Smooth muscle cell (in vitro differentiated cells): ENCODE measurements around the gene MSN. TPM values are rescaled to one million over a fixed set of nuclear protein-coding genes. Genes with fewer than 3 reads are reported as not detected.
A peak's percentile ranks its signal among the peaks of the same experiment; 100 is the strongest.

Source experiments
- DNase-seq: peaks from one replicate; lab custom pipeline; 2025; ENCODE audit not compliant: unreplicated experiment; lab: John Stamatoyannopoulos, UW
- H2AFZ ChIP-seq: fragments of 200-600 bp; sonication (generic); 2 replicates; pipeline ENCODE4 v1.6.0; 2016; ENCODE audit warnings: antibody characterized with exemption, low read depth, mild to moderate bottlenecking
- H3F3A ChIP-seq: fragments of 200-600 bp; sonication (generic); 2 replicates; pipeline ENCODE4 v1.6.0; 2017; ENCODE audit warnings: antibody characterized with exemption, low read depth
- H3K27ac ChIP-seq: fragments of 200-600 bp; sonication (generic); 2 replicates; pipeline ENCODE4 v1.5.1; 2016; ENCODE audit warnings: low read depth, mild to moderate bottlenecking
- H3K27me3 ChIP-seq: fragments of 200-600 bp; sonication (generic); 2 replicates; pipeline ENCODE4 v1.6.1; 2016; ENCODE audit warnings: low read depth, mild to moderate bottlenecking
- H3K36me3 ChIP-seq: fragments of 200-600 bp; sonication (generic); 2 replicates; pipeline ENCODE4 v1.5.1; 2016; ENCODE audit warnings: low read depth
- H3K4me1 ChIP-seq: fragments of 200-600 bp; sonication (generic); 2 replicates; pipeline ENCODE4 v1.5.1; 2016; ENCODE audit warnings: low read depth
- H3K4me2 ChIP-seq: fragments of 200-600 bp; sonication (generic); 2 replicates; pipeline ENCODE4 v1.6.0; 2016; ENCODE audit warnings: mild to moderate bottlenecking
- H3K4me3 ChIP-seq: fragments of 200-600 bp; sonication (generic); 2 replicates; pipeline ENCODE4 v1.5.1; 2016; ENCODE audit warnings: mild to moderate bottlenecking
- H3K79me2 ChIP-seq: fragments of 200-600 bp; sonication (generic); 2 replicates; pipeline ENCODE4 v1.6.0; 2016; ENCODE audit warnings: low read depth, mild to moderate bottlenecking
- H3K9ac ChIP-seq: fragments of 200-600 bp; sonication (generic); 2 replicates; pipeline ENCODE4 v1.6.0; 2016; ENCODE audit warnings: low read depth
- H3K9me3 ChIP-seq: fragments of 200-600 bp; sonication (generic); replicated peaks from 2 replicates; pipeline ENCODE4 v1.5.1; 2016; ENCODE audit warnings: low read depth
- H4K20me1 ChIP-seq: fragments of 200-600 bp; sonication (generic); 2 replicates; pipeline ENCODE4 v1.6.0; 2016; ENCODE audit warnings: low read depth
- WGBS: methylation state at CpG from one replicate; pipeline ENCODE4 v1.1.7; 2016; ENCODE audit warnings: low lambda C conversion rate; 5-methylcytosine and 5-hydroxymethylcytosine counted together
- polyA plus RNA-seq: library from polyadenylated mRNA; unstranded; fragments of >200 nt; fragmentation: Nextera tagmentation; extraction: Ambion mirVana; gene quantifications from 2 replicates; pipeline ENCODE4 v1.2.1, GENCODE V29; 2016
- total RNA-seq: library from RNA; depleted of rRNA; stranded (reverse); fragments of >200 nt; gene quantifications from 2 replicates; pipeline ENCODE4 v1.2.3, GENCODE V29; 2014
- TF ChIP-seq, protein P1 (sequence below): fragments of 200-600 bp; sonication (generic); IDR thresholded peaks from 2 replicates; pipeline ENCODE4 v1.5.1; 2017; ENCODE audit warnings: borderline replicate concordance, mild to moderate bottlenecking, antibody characterized with exemption; ENCODE audit not compliant: insufficient read depth, poor library complexity, severe bottlenecking

Gene MSN
- total and polyA plus RNA-seq, 2 experiments from 2014 or later, result 355 to 416 TPM

DNA sequence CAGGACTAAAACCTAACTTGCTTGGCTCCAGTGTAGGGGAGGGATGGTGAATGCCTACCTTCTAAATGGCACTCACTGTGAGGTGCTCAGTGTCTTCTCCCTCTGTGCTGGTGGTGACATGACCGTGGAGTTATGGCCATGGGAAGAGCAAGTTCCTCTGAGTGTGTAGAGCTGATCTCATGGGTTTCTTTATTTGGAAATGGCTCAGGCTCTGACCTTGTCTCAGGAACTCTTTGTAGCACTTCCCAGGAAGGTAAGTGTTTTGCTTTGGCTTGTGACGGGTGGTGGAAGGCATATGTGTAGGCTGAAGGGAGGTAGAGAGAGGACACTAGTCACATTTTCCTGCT is 6.4 kb downstream of the MSN start:
- TF ChIP-seq, protein P1, sequence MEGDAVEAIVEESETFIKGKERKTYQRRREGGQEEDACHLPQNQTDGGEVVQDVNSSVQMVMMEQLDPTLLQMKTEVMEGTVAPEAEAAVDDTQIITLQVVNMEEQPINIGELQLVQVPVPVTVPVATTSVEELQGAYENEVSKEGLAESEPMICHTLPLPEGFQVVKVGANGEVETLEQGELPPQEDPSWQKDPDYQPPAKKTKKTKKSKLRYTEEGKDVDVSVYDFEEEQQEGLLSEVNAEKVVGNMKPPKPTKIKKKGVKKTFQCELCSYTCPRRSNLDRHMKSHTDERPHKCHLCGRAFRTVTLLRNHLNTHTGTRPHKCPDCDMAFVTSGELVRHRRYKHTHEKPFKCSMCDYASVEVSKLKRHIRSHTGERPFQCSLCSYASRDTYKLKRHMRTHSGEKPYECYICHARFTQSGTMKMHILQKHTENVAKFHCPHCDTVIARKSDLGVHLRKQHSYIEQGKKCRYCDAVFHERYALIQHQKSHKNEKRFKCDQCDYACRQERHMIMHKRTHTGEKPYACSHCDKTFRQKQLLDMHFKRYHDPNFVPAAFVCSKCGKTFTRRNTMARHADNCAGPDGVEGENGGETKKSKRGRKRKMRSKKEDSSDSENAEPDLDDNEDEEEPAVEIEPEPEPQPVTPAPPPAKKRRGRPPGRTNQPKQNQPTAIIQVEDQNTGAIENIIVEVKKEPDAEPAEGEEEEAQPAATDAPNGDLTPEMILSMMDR, result no peak
- Histone ChIP-seq H3K4me1 (peaks cover 6% of the 10 kb centered on the region), H3K9me3 (no peaks in the 10 kb centered on the region), H3F3A (no peaks in the 10 kb centered on the region), H3K9ac (no peak overlapping the region), H3K4me3 (no peak overlapping the region), H3K36me3 (no peaks in the 10 kb centered on the region), H4K20me1 (peaks cover 99% of the 10 kb centered on the region), H3K27ac (peak overlapping the region; percentile 60), H3K4me2 (peak overlapping the region; percentile 91), H3K27me3 (no peaks in the 10 kb centered on the region), H3K79me2 (peaks cover 99% of the 10 kb centered on the region), H2AFZ (no peak overlapping the region)
- WGBS, result 60% methylated on average over 2 of the region's 2 CpGs
- DNase-seq, result no peak

DNA sequence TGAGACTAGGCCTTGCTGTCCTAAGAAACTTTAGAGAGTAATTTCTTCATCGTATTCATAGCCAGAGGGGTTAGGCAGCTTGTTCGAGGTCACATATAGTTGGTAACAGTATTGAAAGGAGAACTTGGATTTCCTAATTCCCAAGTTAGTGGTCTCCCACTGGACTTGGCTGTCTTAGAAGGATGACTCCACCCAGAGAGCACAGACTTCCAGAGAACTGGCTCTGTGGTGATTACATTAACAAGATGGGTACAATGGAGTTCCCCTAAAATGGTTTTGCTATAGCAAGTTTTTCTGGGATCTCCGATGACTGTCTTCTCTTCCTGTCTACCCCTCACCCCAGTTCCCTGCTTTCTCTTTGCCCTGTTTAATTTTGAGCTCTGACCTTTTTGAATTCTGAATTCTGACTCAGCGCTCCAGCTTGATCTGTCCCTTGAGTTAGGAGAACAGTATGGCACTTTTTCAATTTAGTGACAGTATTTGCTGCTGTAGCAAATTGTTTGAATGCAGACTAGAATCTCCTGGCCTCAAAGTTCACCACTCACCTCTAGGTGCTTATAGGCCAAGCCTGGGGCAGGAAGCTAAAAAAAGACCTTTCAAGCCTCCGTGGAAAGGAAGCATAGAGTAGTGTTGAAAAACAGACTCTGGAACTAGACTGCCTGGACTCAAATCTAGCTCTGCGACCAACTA is 6.9 kb downstream of the MSN start:
- Histone ChIP-seq H3K4me1 (peaks cover 6% of the 10 kb centered on the region), H3K9ac (no peak overlapping the region), H3K9me3 (no peaks in the 10 kb centered on the region), H4K20me1 (peaks cover 99% of the 10 kb centered on the region), H2AFZ (no peak overlapping the region), H3K27me3 (no peaks in the 10 kb centered on the region), H3F3A (no peaks in the 10 kb centered on the region), H3K27ac (peak overlapping the region; percentile 60), H3K4me2 (peak overlapping the region; percentile 91), H3K36me3 (no peaks in the 10 kb centered on the region), H3K4me3 (no peak overlapping the region), H3K79me2 (peaks cover 99% of the 10 kb centered on the region)
- WGBS, result 74% methylated on average over 6 of the region's 6 CpGs
- DNase-seq, result no peak
- TF ChIP-seq, protein P1, result no peak

DNA sequence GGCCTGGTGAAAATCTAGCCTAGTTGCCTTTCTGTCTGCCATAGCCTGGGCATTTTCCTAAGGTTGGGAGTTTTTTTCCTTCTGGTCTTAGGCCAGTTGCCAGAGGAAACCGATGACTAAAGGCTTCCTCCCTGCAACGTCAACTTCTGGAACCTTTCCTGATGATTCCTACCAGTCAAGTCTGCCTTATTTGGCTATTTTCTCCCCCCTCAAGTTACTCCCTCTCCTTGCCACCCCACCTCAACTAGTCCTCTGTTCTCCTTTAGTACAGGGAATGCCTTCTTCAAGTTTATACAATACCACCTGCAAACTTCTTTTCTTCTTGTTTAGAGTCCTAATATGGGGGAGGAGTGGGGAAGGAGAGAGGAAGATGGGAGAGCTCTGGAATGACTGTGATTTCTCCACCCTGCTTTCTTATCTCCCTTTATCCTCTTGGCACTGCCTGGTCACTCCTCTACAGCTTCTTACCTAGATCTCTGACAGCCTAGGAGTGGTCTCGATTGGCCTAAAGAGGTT is 10.6 kb downstream of the MSN start:
- peak overlapping the region; percentile 59 for H3K4me2 ChIP-seq
- TF ChIP-seq, protein P1, result no peak
- peaks cover 99% of the 10 kb centered on the region for H3K79me2 ChIP-seq
- H3F3A ChIP-seq, result no peaks in the 10 kb centered on the region
- H3K9me3 ChIP-seq, result no peaks in the 10 kb centered on the region
- H3K9ac ChIP-seq, result no peak overlapping the region
- H3K27me3 ChIP-seq, result no peaks in the 10 kb centered on the region
- DNase-seq, result no peak
- H3K36me3 ChIP-seq, result no peaks in the 10 kb centered on the region
- peak overlapping the region; percentile 83 for H3K27ac ChIP-seq
- no peaks in the 10 kb centered on the region for H3K4me1 ChIP-seq
- no peak overlapping the region for H3K4me3 ChIP-seq
- peaks cover 99% of the 10 kb centered on the region for H4K20me1 ChIP-seq
- WGBS, result 43% methylated on average over 3 of the region's 3 CpGs
- no peak overlapping the region for H2AFZ ChIP-seq

DNA sequence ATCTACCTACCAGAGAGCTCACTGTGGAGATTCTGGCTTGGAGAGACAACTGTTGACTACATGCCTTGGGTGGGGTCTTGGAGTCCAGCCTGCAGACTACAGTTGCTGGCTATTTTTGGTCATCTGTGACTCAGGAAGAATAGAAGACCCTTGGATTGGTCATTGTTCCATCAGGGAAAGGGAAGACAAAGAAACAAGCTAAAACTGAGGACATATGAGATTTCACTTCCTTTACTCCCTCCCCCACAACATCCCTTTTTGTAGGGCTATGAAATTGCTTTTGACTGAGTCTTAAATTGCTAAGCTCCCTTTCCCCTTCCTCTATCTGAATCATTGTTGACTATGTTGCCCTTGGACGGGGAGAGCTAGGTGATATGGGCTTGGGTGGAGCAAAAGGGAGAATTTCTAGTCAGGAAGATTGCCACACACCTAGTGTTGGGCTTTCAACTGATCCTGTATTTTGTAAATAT is 11.7 kb downstream of the MSN start:
- no peak overlapping the region for H3K4me3 ChIP-seq
- 23% methylated on average over 1 of the region's 1 CpG for WGBS
- TF ChIP-seq, protein P1, result no peak
- no peaks in the 10 kb centered on the region for H3F3A ChIP-seq
- H3K9me3 ChIP-seq, result no peaks in the 10 kb centered on the region
- no peak for DNase-seq
- H3K9ac ChIP-seq, result no peak overlapping the region
- no peaks in the 10 kb centered on the region for H3K36me3 ChIP-seq
- no peaks in the 10 kb centered on the region for H3K27me3 ChIP-seq
- peaks cover 98% of the 10 kb centered on the region for H3K79me2 ChIP-seq
- H3K27ac ChIP-seq, result peak overlapping the region; percentile 83
- H3K4me1 ChIP-seq, result no peaks in the 10 kb centered on the region
- no peak overlapping the region for H2AFZ ChIP-seq
- peaks cover 97% of the 10 kb centered on the region for H4K20me1 ChIP-seq
- peak overlapping the region; percentile 59 for H3K4me2 ChIP-seq
